AG09309 (cell line): ENCODE data around the gene GNAZ.

Experiments used
- DNase-seq: peaks from one replicate; pipeline ENCODE4 v3.0.0-alpha.2; 2010; ENCODE audit warnings: low read depth
- H3K4me3 ChIP-seq: 2 replicates; pipeline ENCODE4 v1.5.1; 2011; ENCODE audit warnings: mild to moderate bottlenecking, low read depth, low read length, moderate library complexity; ENCODE audit not compliant: control insufficient read depth
- CTCF ChIP-seq: IDR thresholded peaks from 2 replicates; pipeline ENCODE4 v1.5.1; 2011; ENCODE audit warnings: mild to moderate bottlenecking, low read depth, low read length, inconsistent platforms; ENCODE audit not compliant: insufficient read depth, control insufficient read depth; ENCODE audit errors: missing control alignments

GNAZ gene

GRCh38 chr22:23120415-23120899, 50.1 kb downstream of the GNAZ start:
- TF ChIP-seq CTCF, result no peak
- no peak for DNase-seq
- no peak overlapping the region for H3K4me3 ChIP-seq

GRCh38 chr22:23121000-23121421, 50.7 kb downstream of the GNAZ start:
- no peak for TF ChIP-seq CTCF

GRCh38 chr22:23121424-23121823, 51.1 kb downstream of the GNAZ start:
- TF ChIP-seq CTCF, result no peak
- no peak for DNase-seq
- no peak overlapping the region for H3K4me3 ChIP-seq

More at GRCh38 chr22:23121000-23121421, 50.7 kb downstream of the GNAZ start:
- no peak overlapping the region for H3K4me3 ChIP-seq
- no peak for DNase-seq

GRCh38 chr22:23122216-23122957, 52.1 kb downstream of the GNAZ start:
- DNase-seq, result no peak
- no peak for TF ChIP-seq CTCF
- H3K4me3 ChIP-seq, result no peak overlapping the region

- no peak overlapping the region for H3K4me3 ChIP-seq
- TF ChIP-seq CTCF, result no peak
- no peak for DNase-seq
These were observed 52.9 kb downstream of the GNAZ start for GRCh38 chr22:23122992-23123803.

- H3K4me3 ChIP-seq, result no peak overlapping the region
- DNase-seq, result no peak
- no peak for TF ChIP-seq CTCF
These were observed 53.5 kb downstream of the GNAZ start for GRCh38 chr22:23123804-23124254.
